GM12891 (cell line): ENCODE measurements around the gene ANKRD44.

Experiments
- POLR2A ChIP-seq: IDR thresholded peaks from 2 replicates; pipeline ENCODE4 v1.6.1; 2011; ENCODE audit warnings: low read depth, low read length, control low read depth
- POU2F2 ChIP-seq: IDR thresholded peaks from 2 replicates; pipeline ENCODE4 v1.6.1; 2011; ENCODE audit warnings: low read depth, mild to moderate bottlenecking, control low read depth, low read length, moderate library complexity

- no peak for TF ChIP-seq POLR2A
- TF ChIP-seq POU2F2: no peak
Observed at GRCh38 chr2:197268786-197269584, 41.6 kb downstream of the ANKRD44 start.
